MCF 10A (cell line): ENCODE measurements around the gene MVD. TPM values are rescaled to one million over a fixed set of nuclear protein-coding genes. Genes with fewer than 3 reads are reported as not detected.
A peak's percentile ranks its signal among the peaks of the same experiment; 100 is the strongest.

Experiments used
- Bru-seq: library from RNA; stranded (reverse); fragments of 400-500 nt; gene quantifications from one replicate; lab custom pipeline; 2021; lab: Mats Ljungman, UMichigan
- BruChase-seq, 2 experiments: library from RNA; stranded (reverse); fragments of 400-500 nt; gene quantifications; one replicate each; lab custom pipeline; 2021; lab: Mats Ljungman, UMichigan
- BruUV-seq: library from RNA; stranded (reverse); fragments of 400-500 nt; replicated peaks from 2 replicates; lab custom pipeline; 2021; lab: Mats Ljungman, UMichigan
- CTCF ChIA-PET: fragments of 300-600 bp; sonication (Branson Sonifier 250); formaldehyde crosslinking; extraction: SDS; loops from one replicate; lab custom pipeline; 2021; ENCODE audit warnings: antibody characterized with exemption, inconsistent platforms; lab: Yijun Ruan, JAX
- POLR2A ChIA-PET: fragments of 300-600, 350-650 bp; sonication (Branson Sonifier 250); formaldehyde crosslinking; extraction: SDS; loops from one replicate; lab custom pipeline; 2020; ENCODE audit warnings: antibody characterized with exemption, inconsistent platforms; lab: Yijun Ruan, JAX
- DNase-seq: peaks from one replicate; pipeline ENCODE4 v3.0.0-alpha.2; 2018; ENCODE audit not compliant: unreplicated experiment
- H3K27ac Mint-ChIP-seq: one replicate; pipeline ENCODE4 v1.8.0; 2022; ENCODE audit warnings: mild to moderate bottlenecking, low read depth, mixed read lengths; ENCODE audit not compliant: unreplicated experiment
- H3K27me3 Mint-ChIP-seq: one replicate; pipeline ENCODE4 v1.8.0; 2022; ENCODE audit warnings: mixed read lengths; ENCODE audit not compliant: insufficient read depth, unreplicated experiment
- H3K36me3 Mint-ChIP-seq: one replicate; pipeline ENCODE4 v1.8.0; 2022; ENCODE audit warnings: mild to moderate bottlenecking, moderate library complexity, mixed read lengths; ENCODE audit not compliant: insufficient read depth, unreplicated experiment
- H3K4me1 Mint-ChIP-seq: one replicate; pipeline ENCODE4 v1.8.0; 2022; ENCODE audit warnings: mixed read lengths; ENCODE audit not compliant: insufficient read depth, unreplicated experiment
- H3K4me3 Mint-ChIP-seq: one replicate; pipeline ENCODE4 v1.8.0; 2022; ENCODE audit warnings: mild to moderate bottlenecking, moderate library complexity, mixed read lengths; ENCODE audit not compliant: unreplicated experiment
- H3K9me3 Mint-ChIP-seq: one replicate; pipeline ENCODE4 v1.8.0; 2022; ENCODE audit warnings: mixed read lengths; ENCODE audit not compliant: unreplicated experiment
- intact Hi-C: fragments of 100-400 bp; cut with micrococcal nuclease; formaldehyde crosslinking; loops from 2 replicates; pipeline ENCODE4 v1.14.1; 2022
- long read RNA-seq: library from polyadenylated mRNA; stranded (forward); transcript quantifications from one replicate; pipeline ENCODE4 v2.0.0, GENCODE V29; 2022
- total RNA-seq: library from RNA; stranded (reverse); gene quantifications from 2 replicates; pipeline ENCODE4 v1.2.3, GENCODE V29; 2022
- TF ChIP-seq, protein P1 (sequence below): fragments of 200-600 bp; IDR thresholded peaks from one replicate; pipeline ENCODE4 v1.8.0; 2022; ENCODE audit warnings: antibody characterized with exemption, mild to moderate bottlenecking; ENCODE audit not compliant: unreplicated experiment

MVD gene, protein sequence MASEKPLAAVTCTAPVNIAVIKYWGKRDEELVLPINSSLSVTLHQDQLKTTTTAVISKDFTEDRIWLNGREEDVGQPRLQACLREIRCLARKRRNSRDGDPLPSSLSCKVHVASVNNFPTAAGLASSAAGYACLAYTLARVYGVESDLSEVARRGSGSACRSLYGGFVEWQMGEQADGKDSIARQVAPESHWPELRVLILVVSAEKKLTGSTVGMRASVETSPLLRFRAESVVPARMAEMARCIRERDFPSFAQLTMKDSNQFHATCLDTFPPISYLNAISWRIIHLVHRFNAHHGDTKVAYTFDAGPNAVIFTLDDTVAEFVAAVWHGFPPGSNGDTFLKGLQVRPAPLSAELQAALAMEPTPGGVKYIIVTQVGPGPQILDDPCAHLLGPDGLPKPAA
- total RNA-seq: 30.3 and 32.4 TPM in 2 replicates
- Bru-seq, nascent RNA: percentile 46 among the genes with signal in this experiment
- BruChase-seq, experiment 1, labeled RNA remaining after a 6-hour chase: percentile 62 among the genes with signal in this experiment
- BruChase-seq, experiment 2, labeled RNA remaining after a 2-hour chase: percentile 64 among the genes with signal in this experiment
- long read RNA-seq, transcript MVD-201 (10 exons, 1,823 nt): major isoform, 43 of 81 reads
- long read RNA-seq, partial matches to known transcripts: 3 of 81 reads
- long read RNA-seq, other reads (novel, unspliced or antisense): 31 of 81 reads

DNA sequence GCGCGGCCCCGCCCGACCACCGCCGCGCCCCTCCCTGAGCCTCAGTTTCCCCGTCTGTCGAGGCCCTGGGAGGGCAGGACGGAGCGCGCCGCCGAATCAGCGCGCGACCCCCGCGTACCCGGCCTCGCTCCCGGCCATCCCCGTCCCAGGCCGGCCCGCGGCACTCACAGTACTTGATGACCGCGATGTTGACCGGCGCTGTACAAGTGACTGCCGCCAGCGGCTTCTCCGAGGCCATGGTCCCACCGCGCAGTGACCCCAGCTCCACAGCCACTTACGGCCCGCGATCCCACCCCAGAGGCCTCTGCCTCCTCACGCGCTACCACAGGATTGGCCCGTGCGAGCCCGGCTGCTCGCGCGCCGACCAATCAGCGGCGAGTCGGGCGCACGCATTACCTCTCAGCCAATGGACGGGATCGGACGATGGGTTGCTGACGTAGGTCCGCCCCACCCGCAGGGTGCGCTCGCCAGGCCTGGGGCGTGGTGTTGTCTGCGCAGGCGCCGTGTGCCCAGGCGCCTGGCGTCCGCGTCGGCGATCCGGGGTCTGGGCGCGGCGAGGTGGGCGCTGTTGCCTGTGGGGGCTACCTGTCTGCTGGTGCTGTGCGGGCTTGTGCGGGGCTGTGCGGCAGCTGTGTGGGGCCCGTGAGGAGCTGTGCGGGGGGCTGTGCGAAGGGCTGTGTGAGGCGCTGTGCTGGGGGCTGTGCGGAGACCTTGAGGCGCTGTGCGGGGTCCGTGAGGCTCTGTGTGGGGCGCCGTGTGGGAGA lies at the start of gene MVD:
Gene MVD, minus strand, starts transcription at position 249 of the 764 bp plus-strand sequence. Its CDS starts 11 bp downstream, at position 238.
- H3K27ac Mint-ChIP-seq: peak within 1 kb of the TSS; percentile 97

DNA sequence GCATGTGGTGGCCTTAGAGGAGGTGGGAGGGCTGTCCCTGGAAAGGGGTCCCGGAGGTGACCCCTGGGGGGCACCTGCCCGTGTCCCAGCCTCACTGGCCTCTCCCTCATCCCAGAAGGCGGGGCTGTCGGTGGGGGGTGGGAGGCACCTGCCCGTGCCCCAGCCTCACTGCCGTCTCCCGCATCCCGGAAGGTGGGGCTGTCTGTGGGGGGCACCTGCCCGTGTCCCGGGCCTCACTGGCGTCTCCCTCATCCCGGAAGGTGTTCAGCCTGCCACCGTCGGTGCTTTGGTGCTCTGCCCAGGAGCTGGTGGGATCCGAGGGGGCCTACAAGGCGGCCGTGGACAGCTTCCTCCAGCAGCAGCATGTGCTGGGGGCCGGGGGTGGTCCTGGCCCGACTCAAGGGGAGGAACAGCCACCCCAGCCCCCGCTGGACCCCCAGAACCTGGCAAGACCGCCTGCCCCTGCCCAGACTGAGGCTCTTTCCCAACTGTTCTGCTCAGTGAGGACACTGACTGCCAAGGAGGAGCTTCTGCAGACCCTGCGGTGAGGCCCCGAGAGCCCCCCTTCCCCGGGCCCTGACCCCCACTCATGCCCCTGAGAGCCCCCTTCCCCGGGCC lies 49.6 kb upstream of the MVD start:
- no peak overlapping the region for H3K4me3 Mint-ChIP-seq
- CTCF ChIA-PET: interaction anchor here (0.8 kb wide), 1 partner anchor 24 kb away, joined by 4 read pairs; no protein-coding TSS in a partner anchor
- BruUV-seq: no TSS peak

More for the DNA sequence above, at the start of gene MVD:
- peak within 1 kb of the TSS; percentile 96 for H3K4me3 Mint-ChIP-seq
- H3K36me3 Mint-ChIP-seq: no peaks in the 10 kb centered on the region
- ChIA-PET CTCF (interaction anchor here (0.6 to 1.0 kb wide), 3 partner anchors 74 to 896 kb away, joined by 3 read pairs; no protein-coding TSS in a partner anchor), POLR2A (interaction anchor here (0.6 to 2.4 kb wide), 10 partner anchors 12 to 1875 kb away, joined by 3 to 10 read pairs (median 4); partner anchors contain the start of genes ACSF3, CDT1, CTU2 and KLHDC4)
- no peaks in the 10 kb centered on the region for H3K27me3 Mint-ChIP-seq
- TF ChIP-seq, protein P1, sequence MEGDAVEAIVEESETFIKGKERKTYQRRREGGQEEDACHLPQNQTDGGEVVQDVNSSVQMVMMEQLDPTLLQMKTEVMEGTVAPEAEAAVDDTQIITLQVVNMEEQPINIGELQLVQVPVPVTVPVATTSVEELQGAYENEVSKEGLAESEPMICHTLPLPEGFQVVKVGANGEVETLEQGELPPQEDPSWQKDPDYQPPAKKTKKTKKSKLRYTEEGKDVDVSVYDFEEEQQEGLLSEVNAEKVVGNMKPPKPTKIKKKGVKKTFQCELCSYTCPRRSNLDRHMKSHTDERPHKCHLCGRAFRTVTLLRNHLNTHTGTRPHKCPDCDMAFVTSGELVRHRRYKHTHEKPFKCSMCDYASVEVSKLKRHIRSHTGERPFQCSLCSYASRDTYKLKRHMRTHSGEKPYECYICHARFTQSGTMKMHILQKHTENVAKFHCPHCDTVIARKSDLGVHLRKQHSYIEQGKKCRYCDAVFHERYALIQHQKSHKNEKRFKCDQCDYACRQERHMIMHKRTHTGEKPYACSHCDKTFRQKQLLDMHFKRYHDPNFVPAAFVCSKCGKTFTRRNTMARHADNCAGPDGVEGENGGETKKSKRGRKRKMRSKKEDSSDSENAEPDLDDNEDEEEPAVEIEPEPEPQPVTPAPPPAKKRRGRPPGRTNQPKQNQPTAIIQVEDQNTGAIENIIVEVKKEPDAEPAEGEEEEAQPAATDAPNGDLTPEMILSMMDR: no peak
- H3K4me1 Mint-ChIP-seq: no peaks in the 10 kb centered on the region
- no peaks in the 10 kb centered on the region for H3K9me3 Mint-ChIP-seq
- DNase-seq: peak; percentile 97
- BruUV-seq: no TSS peak
- intact Hi-C loops: no loop called here

DNA sequence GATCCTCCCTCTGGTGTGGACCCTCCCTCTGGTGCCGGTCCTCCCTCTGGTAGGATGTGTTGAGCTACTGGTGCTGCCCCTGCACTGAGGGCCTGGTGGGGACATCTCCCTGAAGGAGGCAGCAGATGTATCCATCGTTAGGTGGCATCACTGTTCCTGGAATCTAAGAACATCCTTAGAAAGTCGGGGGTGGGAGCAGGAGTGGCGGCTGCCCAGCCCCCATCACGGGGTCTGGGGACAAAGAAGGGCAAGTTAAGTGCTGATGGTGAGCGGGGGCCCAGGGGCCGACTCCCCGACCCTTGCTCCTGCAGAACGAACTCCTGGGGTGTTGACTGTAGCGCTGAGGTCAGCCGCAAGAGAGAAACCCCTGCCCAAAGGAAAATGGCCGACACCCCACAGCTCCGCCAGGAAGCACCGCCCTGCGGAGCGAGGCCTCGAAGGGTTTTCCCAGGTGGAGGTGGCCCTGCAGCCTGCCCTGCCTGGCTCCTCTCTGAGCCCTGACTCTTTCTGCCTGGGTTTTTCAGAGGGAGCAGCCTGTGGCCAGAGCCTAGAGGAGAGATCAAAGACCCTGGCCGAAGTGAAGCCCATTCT lies 49.0 kb upstream of the MVD start:
- Mint-ChIP-seq H3K4me3 (no peak overlapping the region), H3K27me3 (no peaks in the 10 kb centered on the region), H3K9me3 (no peaks in the 10 kb centered on the region), H3K4me1 (peaks cover 7% of the 10 kb centered on the region), H3K36me3 (peaks cover 16% of the 10 kb centered on the region), H3K27ac (no peak overlapping the region)
- TF ChIP-seq, protein P1: no peak
- no TSS peak for BruUV-seq
- intact Hi-C loops: no loop called here
- DNase-seq: no peak
- CTCF ChIA-PET: no interaction called here
- POLR2A ChIA-PET: interaction anchor here (0.6 kb wide), 1 partner anchor 45 kb away, joined by 3 read pairs; no protein-coding TSS in a partner anchor

More for the DNA sequence above, 49.6 kb upstream of the MVD start:
- Mint-ChIP-seq H3K27me3 (no peaks in the 10 kb centered on the region), H3K36me3 (peaks cover 22% of the 10 kb centered on the region), H3K27ac (no peak overlapping the region), H3K9me3 (no peaks in the 10 kb centered on the region), H3K4me1 (peaks cover 2% of the 10 kb centered on the region)
- intact Hi-C loops: no loop called here
- TF ChIP-seq, protein P1: no peak
- DNase-seq: no peak
- POLR2A ChIA-PET: no interaction called here
